DMS153 treated with DMSO at 0.1 percent for 48 hours (cell line): ENCODE results near the gene GRID2.

ENCODE experiments used
- DNase-seq: peaks from one replicate; lab custom pipeline; 2025; ENCODE audit not compliant: unreplicated experiment; lab: John Stamatoyannopoulos, UW

GRID2 gene

DNA sequence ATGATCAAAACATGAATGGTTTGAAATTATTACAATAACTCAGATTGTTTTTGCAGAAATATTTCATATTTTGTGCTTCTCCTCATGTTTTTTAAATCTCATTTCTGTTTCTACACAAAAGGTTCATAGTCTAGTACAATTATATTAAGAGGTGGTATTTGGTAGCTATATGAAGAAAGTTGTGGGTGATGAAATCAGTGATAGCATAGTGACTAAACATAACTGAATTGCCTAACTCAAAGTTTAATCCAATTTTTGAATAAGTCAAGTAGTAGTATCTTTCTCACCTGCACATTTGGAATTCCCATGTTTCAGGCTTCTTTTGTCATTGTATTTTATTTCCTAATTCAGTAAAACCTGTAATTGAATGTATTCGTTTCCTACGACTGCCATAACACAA lies 648.7 kb downstream of the GRID2 start:
- no peak for DNase-seq

GRCh38 chr4:92952897-92953296 lies 649.1 kb downstream of the GRID2 start:
- DNase-seq = no peak

DNA sequence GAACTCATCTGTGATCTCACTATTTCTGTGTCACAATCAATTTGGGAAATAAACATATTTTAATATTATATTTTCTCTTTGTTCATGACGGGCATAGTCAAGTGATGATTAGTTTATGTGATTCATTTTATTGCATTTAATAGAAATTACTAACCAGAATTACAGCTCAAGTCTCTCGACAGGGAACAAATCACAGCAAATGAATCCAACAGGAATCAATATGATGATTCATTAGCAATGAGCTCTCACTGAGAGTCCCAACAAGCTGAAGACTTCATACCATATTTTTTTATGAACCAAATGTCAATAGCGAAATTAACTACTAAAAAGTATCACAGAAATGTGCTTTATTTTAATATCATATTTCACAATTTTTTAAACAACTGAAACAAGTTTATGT lies 649.7 kb downstream of the GRID2 start:
- no peak for DNase-seq

DNA sequence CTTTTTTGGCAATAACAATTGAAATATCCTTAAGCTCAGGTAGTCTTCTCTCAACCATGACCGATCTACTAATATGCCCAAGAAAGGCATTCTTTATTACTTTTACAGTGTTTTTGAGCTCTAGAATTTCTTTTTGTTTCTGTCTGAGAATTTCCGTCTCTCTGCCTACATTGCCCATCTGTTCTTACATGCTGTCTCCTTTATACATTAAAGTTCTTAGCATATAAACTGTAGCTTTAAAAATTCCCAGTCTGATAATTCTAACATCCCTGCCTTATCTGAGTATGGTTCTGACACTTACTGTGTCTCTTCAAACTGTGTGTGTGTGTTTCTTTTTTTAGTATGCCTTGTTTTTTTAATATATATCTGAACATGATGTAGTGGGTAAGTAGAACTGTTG lies 658.1 kb downstream of the GRID2 start:
- DNase-seq = no peak

GRCh38 chr4:92962831-92963230 lies 659.1 kb downstream of the GRID2 start:
- no peak for DNase-seq

GRCh38 chr4:92968556-92968955 lies 664.8 kb downstream of the GRID2 start:
- no peak for DNase-seq

- no peak for DNase-seq
Observed at GRCh38 chr4:92968996-92969395, 665.2 kb downstream of the GRID2 start.

DNA sequence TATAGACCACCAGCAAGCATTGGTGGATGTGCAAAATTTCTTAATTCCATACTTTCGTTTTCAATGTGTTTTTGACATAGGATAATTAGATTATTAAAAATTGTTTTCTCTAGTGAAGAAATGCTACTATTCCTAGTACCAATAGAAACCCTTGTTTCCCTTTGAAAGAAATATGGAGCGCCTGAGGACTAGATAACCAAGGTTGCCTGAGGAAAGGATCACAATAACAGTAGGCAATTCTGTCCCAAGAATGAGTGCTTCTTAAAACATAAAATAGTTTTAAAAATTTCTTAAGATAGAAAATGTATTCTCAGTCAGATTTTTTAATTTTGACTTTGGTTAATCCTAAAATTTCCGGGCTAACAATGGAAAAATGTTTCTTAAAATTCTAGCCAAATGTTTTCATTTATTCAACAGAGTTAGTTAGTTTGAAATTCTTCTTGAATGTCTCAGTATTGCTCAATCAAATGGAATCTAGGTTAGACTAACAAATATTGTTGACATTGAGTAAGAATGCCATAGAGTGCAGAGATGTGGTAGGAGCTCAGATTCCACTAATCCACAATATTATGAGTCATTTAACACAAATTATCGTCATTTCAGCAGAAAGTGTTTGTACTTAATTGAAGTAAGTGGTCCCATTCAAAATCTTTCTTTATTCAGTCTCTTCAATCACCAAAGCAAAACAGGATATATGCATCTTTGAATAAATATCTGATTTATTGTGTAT lies 666.0 kb downstream of the GRID2 start:
- DNase-seq = no peak

- DNase-seq = no peak
Observed at GRCh38 chr4:92970996-92971395, 667.2 kb downstream of the GRID2 start.

DNA sequence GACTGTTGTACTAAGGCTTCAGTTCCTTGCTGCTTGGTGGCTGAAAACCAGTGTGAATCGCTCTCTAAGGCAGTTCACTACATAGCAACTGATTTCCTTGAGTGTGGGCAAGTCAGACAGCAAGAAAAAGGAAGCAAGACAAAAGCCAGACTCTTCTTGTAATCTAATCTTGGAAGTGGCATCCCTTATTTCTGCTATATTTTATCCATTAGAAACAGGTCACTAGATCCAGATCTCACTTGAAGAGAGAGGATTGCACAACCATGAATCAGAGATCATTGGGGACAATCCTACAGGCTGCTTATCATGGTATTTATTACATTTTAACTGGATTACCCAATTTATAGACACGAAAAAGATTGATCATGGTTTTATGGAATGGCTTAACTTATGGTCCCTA lies 684.5 kb downstream of the GRID2 start:
- no peak for DNase-seq

- DNase-seq = no peak
Observed at GRCh38 chr4:92992758-92993157, 689.0 kb downstream of the GRID2 start.

- no peak for DNase-seq
Observed at GRCh38 chr4:92994727-92995126, 691.0 kb downstream of the GRID2 start.

DNA sequence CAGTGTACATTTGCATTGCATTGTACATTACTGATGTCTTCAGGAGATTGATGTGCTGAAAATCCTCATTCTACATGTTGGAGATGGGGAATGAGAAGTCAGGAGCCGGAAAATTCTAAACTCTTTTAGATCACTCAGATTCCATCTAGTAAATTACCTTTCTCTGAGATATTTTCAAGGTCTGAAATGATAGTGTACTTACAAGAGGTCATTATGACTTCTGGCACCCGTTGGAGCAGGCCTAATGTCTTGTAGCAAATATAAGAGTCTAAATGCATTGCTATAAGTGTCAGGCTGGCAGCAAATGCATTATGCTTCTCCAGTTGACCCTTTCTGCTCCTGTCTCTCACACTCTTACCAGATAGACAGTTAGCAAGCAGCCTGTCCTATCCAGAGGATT lies 692.8 kb downstream of the GRID2 start:
- DNase-seq = no peak

DNA sequence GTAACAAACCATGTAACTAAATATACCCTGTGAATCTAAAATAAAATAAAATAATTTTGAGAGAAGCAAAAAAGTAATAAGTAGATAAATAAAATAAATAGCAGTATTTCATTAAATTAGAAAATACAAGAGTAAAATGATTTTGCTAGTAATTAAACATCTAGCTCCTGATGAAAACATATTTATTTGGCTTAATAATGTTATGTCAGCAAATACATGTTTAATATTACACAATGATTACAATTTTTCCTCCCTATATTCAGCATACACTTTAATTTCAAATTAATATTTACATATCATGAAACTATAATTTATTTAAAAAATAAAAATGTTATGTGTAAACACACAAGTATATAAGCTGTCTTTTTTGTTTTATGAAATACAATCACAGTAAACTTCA lies 697.1 kb downstream of the GRID2 start:
- DNase-seq = no peak

DNA sequence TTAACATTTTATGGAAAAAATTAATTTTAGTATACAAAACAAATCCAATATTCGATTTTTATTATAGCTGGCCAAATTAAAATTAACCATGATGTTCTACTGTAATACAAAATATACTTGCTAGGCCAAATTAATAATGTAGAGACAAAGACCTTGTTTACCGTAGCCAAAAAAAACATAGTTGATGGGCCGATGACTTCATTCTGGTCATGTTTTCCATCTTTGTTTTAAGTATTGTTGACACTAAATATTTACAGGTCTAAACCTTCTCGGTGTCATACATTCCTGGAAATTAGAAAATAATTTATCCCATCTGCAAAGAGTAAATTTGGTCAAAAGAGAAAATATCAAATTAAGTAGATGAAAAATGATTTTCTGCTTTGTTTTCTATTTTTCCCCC lies 698.5 kb downstream of the GRID2 start:
- DNase-seq = no peak

DNA sequence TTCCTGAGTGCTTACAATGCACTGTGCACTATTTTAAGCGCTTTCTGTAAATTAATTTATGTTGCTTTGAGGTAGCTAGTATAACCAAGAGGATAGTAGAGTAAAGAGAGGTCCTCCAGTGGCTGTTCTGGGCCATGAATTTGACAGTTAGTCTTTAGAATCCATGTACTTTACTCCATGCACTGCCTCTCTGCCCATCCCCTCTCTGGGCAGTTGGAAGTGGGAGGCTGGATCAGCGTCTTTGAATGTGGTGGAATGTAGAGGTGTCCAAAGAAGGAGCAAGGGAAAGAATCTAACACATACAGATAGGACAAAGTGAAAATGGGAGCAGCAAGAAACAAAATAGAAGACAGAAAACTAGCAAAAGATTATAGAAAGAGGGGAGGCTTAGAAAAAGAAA lies 712.6 kb downstream of the GRID2 start:
- DNase-seq = no peak

DNA sequence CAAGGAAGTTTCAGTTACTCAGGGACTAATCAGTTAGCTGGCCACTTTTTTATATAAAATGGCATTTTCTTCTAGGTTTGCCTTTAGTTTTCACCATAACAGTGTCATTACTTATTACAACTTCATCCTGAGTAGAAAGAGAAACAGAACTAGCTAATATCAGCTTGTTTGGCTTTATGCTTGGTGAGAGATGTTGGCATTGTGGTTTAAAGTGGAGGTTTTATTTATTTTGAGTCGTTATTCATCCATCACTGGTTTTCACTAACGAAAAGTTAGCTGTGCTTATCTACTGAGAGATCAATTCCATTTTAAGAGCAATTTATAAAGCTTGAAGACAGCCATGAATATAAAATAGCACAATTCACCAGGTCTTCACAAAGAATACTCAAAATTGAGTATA lies 714.5 kb downstream of the GRID2 start:
- DNase-seq = no peak

DNA sequence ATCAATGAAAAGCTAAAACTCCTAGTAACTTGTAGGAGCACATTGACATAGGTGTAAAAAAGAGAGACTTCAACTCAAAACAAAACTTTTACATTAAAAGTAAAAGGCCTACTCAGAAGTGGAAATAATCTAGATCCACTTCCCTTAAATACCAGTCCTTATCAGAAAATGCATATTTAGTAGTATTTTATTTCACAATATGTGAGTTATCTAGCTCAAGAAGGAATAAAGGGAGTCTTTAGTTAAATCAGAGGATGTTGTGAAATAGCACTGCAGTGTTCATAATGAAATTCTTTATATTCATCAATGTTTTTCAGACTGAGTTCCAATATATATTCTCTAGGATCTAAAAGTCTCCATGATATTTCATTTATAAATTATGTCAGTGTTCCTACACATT lies 715.0 kb downstream of the GRID2 start:
- no peak for DNase-seq

GRCh38 chr4:93029769-93030168 lies 726.0 kb downstream of the GRID2 start:
- DNase-seq = no peak

DNA sequence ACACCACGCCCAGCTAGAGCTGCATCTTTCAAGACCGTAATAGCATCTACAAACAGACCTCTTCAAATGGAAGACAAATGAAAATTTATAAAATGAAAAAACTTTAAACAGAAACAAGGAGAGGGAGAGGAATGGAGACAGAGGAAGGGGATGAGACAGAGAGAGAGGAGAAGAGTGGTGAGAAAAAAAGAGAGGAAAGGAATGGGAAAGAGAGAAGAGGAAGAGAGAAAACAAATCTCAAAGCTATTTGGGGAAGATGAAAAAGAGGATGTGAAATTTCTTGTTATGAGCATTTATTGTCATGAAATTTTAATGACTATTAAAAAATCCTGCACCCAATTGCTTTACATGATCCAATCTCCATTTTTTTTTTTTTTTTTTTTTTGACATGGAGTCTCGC lies 726.9 kb downstream of the GRID2 start:
- no peak for DNase-seq

GRCh38 chr4:93031431-93032098 lies 727.8 kb downstream of the GRID2 start:
- no peak for DNase-seq

DNA sequence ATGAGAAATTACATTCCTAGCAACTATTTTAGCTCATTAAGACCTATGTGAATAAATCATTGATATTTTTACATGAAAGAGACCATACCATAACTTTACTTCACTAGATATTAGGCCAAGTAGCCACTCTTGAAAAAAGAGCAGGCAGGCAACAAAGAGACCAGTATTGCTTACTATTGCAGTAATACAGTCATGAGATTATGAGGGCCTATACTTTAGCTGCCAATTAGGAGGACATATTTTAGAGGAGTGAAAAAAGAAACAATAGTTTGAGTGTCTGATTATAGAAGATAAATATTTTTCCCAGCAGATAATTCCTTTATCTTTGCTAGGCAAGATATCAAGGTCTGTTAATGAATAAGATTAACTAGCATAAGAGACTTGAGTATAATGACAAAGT lies 739.0 kb downstream of the GRID2 start:
- no peak for DNase-seq

- DNase-seq = no peak
Observed at GRCh38 chr4:93053140-93053539, 749.4 kb downstream of the GRID2 start.
